ENCODE results near the gene WDR7.

WDR7 gene

GRCh38 chr18:57040175-57040574 is 389.0 kb downstream of the WDR7 start:
- no peak for DNase-seq (ENCODE audit: low read depth in 2 of 2)

- DNase-seq (ENCODE audit: low read depth in 2 of 2) = no peak
These were observed 392.1 kb downstream of the WDR7 start for GRCh38 chr18:57043241-57043640.

- no peak for DNase-seq (ENCODE audit: low read depth in 2 of 2)
These were observed 397.2 kb downstream of the WDR7 start for GRCh38 chr18:57048351-57048750.

GRCh38 chr18:57048859-57049258 is 397.7 kb downstream of the WDR7 start:
- DNase-seq (ENCODE audit: low read depth in 2 of 2) = no peak

GRCh38 chr18:57050310-57050949 is 399.3 kb downstream of the WDR7 start:
- DNase-seq (ENCODE audit: low read depth in 2 of 2) = no peak

- DNase-seq (ENCODE audit: low read depth in 2 of 2) = no peak
These were observed 400.0 kb downstream of the WDR7 start for GRCh38 chr18:57051021-57051656.

GRCh38 chr18:57051657-57052044 is 400.5 kb downstream of the WDR7 start:
- DNase-seq (ENCODE audit: low read depth in 2 of 2) = no peak

GRCh38 chr18:57052173-57052572 is 401.0 kb downstream of the WDR7 start:
- no peak for DNase-seq (ENCODE audit: low read depth in 2 of 2)

GRCh38 chr18:57052759-57053158 is 401.6 kb downstream of the WDR7 start:
- no peak for DNase-seq (ENCODE audit: low read depth in 2 of 2)

GRCh38 chr18:57054891-57055290 is 403.7 kb downstream of the WDR7 start:
- DNase-seq (ENCODE audit: low read depth in 2 of 2) = no peak

GRCh38 chr18:57057890-57058289 is 406.7 kb downstream of the WDR7 start:
- no peak for DNase-seq (ENCODE audit: low read depth in 2 of 2)

GRCh38 chr18:57058734-57059133 is 407.6 kb downstream of the WDR7 start:
- no peak for DNase-seq (ENCODE audit: low read depth in 2 of 2)

GRCh38 chr18:57059366-57059765 is 408.2 kb downstream of the WDR7 start:
- DNase-seq (ENCODE audit: low read depth in 2 of 2) = no peak

GRCh38 chr18:57060814-57061213 is 409.7 kb downstream of the WDR7 start:
- DNase-seq (ENCODE audit: low read depth in 2 of 2) = no peak

GRCh38 chr18:57062178-57062577 is 411.0 kb downstream of the WDR7 start:
- no peak for DNase-seq (ENCODE audit: low read depth in 2 of 2)

- DNase-seq (ENCODE audit: low read depth in 2 of 2) = no peak
These were observed 411.7 kb downstream of the WDR7 start for GRCh38 chr18:57062844-57063243.

GRCh38 chr18:57063601-57064103 is 412.5 kb downstream of the WDR7 start:
- DNase-seq (ENCODE audit: low read depth in 2 of 2) = no peak

- DNase-seq (ENCODE audit: low read depth in 2 of 2) = no peak
These were observed 422.5 kb downstream of the WDR7 start for GRCh38 chr18:57073501-57074187.

- no peak for DNase-seq (ENCODE audit: low read depth in 2 of 2)
These were observed 424.7 kb downstream of the WDR7 start for GRCh38 chr18:57075716-57076400.

- DNase-seq (ENCODE audit: low read depth in 2 of 2) = no peak
These were observed 426.0 kb downstream of the WDR7 start for GRCh38 chr18:57077005-57077765.

GRCh38 chr18:57077786-57078552 is 426.8 kb downstream of the WDR7 start:
- DNase-seq (ENCODE audit: low read depth in 2 of 2) = no peak
